GM12878 (cell line): ENCODE data around the gene C16orf82. TPM values are rescaled to one million over a fixed set of nuclear protein-coding genes. Genes with fewer than 3 reads are reported as not detected.

Source experiments
- ATAC-seq: fragments of 200-7000 bp; cut with Tn5 transposase; 3 replicates; pipeline ENCODE4 v1.9.1; 2020; ENCODE audit warnings: mild to moderate bottlenecking, moderate library complexity
- BruUV-seq: library from RNA; stranded (reverse); fragments of 400-500 nt; replicated peaks from 2 replicates; lab custom pipeline; 2021; lab: Mats Ljungman, UMichigan
- CTCF ChIA-PET: fragments of 300-600 bp; sonication (Branson Sonifier 250); formaldehyde crosslinking; extraction: SDS; loops from one replicate; lab custom pipeline; 2021; ENCODE audit warnings: inconsistent platforms; lab: Yijun Ruan, JAX
- POLR2A ChIA-PET: fragments of 350-600 bp; formaldehyde crosslinking; extraction: SDS; loops from one replicate; lab custom pipeline; 2021; ENCODE audit warnings: inconsistent platforms; lab: Charles Lee
- RAD21 ChIA-PET: fragments of 300-600 bp; sonication (Branson Sonifier 250); formaldehyde crosslinking; loops from one replicate; lab custom pipeline; 2023; ENCODE audit warnings: antibody characterized with exemption; ENCODE audit not compliant: unreplicated experiment; lab: Charles Lee
- SMC1A ChIA-PET: fragments of 300-600 bp; sonication (Branson Sonifier 250); formaldehyde crosslinking; loops from one replicate; lab custom pipeline; 2023; ENCODE audit not compliant: unreplicated experiment, uncharacterized antibody; lab: Charles Lee
- DNase-seq: peaks from one replicate; pipeline ENCODE4 v3.0.0-alpha.2; 2011; ENCODE audit warnings: low read depth, low spot score
- FAIRE-seq: peaks from 3 replicates; lab custom pipeline; 2011; peaks lifted over from hg19 to GRCh38; lab: Jason Lieb, UNC
- H2AFZ ChIP-seq: 2 replicates; pipeline ENCODE4 v1.6.0; 2011; ENCODE audit warnings: low read depth, low read length, control low read depth; ENCODE audit not compliant: control insufficient read depth
- H3K27ac ChIP-seq: 2 replicates; pipeline ENCODE4 v1.5.1; 2011; ENCODE audit warnings: control low read depth; ENCODE audit not compliant: control insufficient read depth, insufficient read depth
- H3K27me3 ChIP-seq, 2 experiments: replicated peaks in 1 of 2; 2 replicates each; pipeline versions ENCODE4 v1.6.0 to v1.6.1; 2011; ENCODE audit warnings: low read length in 1 of 2; ENCODE audit not compliant: control insufficient read depth in 2 of 2, insufficient read depth in 2 of 2
- H3K36me3 ChIP-seq, 2 experiments: 2 replicates each; pipeline ENCODE4 v1.5.1; 2011; ENCODE audit warnings: low read length in 1 of 2; ENCODE audit not compliant: control insufficient read depth in 2 of 2, insufficient read depth in 2 of 2
- H3K4me1 ChIP-seq: 2 replicates; pipeline ENCODE4 v1.6.1; 2011; ENCODE audit warnings: mild to moderate bottlenecking, low read length, moderate library complexity, mixed read lengths; ENCODE audit not compliant: control insufficient read depth, insufficient read depth
- H3K4me2 ChIP-seq: 2 replicates; pipeline ENCODE4 v1.6.0; 2011; ENCODE audit warnings: control low read depth; ENCODE audit not compliant: control insufficient read depth, insufficient read depth
- H3K4me3 ChIP-seq: fragments of 200-600 bp; sonication (generic); 2 replicates; pipeline ENCODE4 v1.5.1; 2016
- H3K79me2 ChIP-seq: 2 replicates; pipeline ENCODE4 v1.6.0; 2011; ENCODE audit warnings: low read length; ENCODE audit not compliant: control insufficient read depth, insufficient read depth
- H3K9ac ChIP-seq: 2 replicates; pipeline ENCODE4 v1.8.0; 2011; ENCODE audit warnings: low read length, control low read depth, mixed read lengths; ENCODE audit not compliant: control insufficient read depth, insufficient read depth
- H3K9me3 ChIP-seq: replicated peaks from 3 replicates; pipeline ENCODE4 v1.5.1; 2011; ENCODE audit warnings: mild to moderate bottlenecking, low read length; ENCODE audit not compliant: control insufficient read depth, insufficient read depth
- H4K20me1 ChIP-seq: 2 replicates; pipeline ENCODE4 v1.6.0; 2011; ENCODE audit not compliant: control insufficient read depth, insufficient read depth
- BRCA1 ChIP-seq: IDR thresholded peaks from 2 replicates; pipeline ENCODE4 v1.6.1; 2011; ENCODE audit warnings: low read depth, low read length, improper control_type of control experiment
- DPF2 ChIP-seq: fragments of 450-650 bp; IDR thresholded peaks from 2 replicates; pipeline ENCODE4 v1.6.1; 2017; ENCODE audit warnings: mild to moderate bottlenecking
- HDAC6 ChIP-seq: fragments of 200-600 bp; sonication (generic); IDR thresholded peaks from one replicate; pipeline ENCODE4 v1.8.0; 2017; ENCODE audit warnings: antibody characterized with exemption; ENCODE audit not compliant: unreplicated experiment
- KLF5 ChIP-seq: fragments of 450-650 bp; IDR thresholded peaks from 2 replicates; pipeline ENCODE4 v1.6.1; 2014; ENCODE audit warnings: mild to moderate bottlenecking; ENCODE audit not compliant: partially characterized antibody
- MEF2A ChIP-seq: IDR thresholded peaks from 2 replicates; pipeline ENCODE4 v1.6.1; 2011; ENCODE audit warnings: low read depth, mild to moderate bottlenecking, low read length, moderate library complexity; ENCODE audit not compliant: insufficient read depth
- MXI1 ChIP-seq: fragments of 150-350 bp; IDR thresholded peaks from 2 replicates; pipeline ENCODE4 v1.6.1; 2011; ENCODE audit warnings: low read depth, mild to moderate bottlenecking, inconsistent platforms, low read length, improper control_type of control experiment
- NFYA ChIP-seq: IDR thresholded peaks from 2 replicates; pipeline ENCODE4 v1.6.1; 2011; ENCODE audit warnings: low read depth, mild to moderate bottlenecking, low read length, improper control_type of control experiment, borderline replicate concordance
- NFYB ChIP-seq: IDR thresholded peaks from 2 replicates; pipeline ENCODE4 v1.6.1; 2011; ENCODE audit warnings: low read depth, mild to moderate bottlenecking, low read length, improper control_type of control experiment, moderate library complexity; ENCODE audit not compliant: insufficient read depth
- NR2C2 ChIP-seq: IDR thresholded peaks from 2 replicates; pipeline ENCODE4 v1.6.1; 2011; ENCODE audit warnings: borderline replicate concordance, low read depth; ENCODE audit not compliant: control insufficient read depth, insufficient read length
- RCOR1 ChIP-seq: conservative IDR thresholded peaks from 2 replicates; pipeline ENCODE4 v1.6.1; 2012; ENCODE audit warnings: low read depth, low read length, improper control_type of control experiment
- RUNX3 ChIP-seq: IDR thresholded peaks from 2 replicates; pipeline ENCODE4 v1.6.1; 2012; ENCODE audit warnings: low read length, inconsistent platforms
- SMC3 ChIP-seq: IDR thresholded peaks from 2 replicates; pipeline ENCODE4 v1.6.1; 2011; ENCODE audit warnings: low read length, improper control_type of control experiment, borderline replicate concordance
- WRNIP1 ChIP-seq: IDR thresholded peaks from 2 replicates; pipeline ENCODE4 v1.6.1; 2011; ENCODE audit warnings: low read depth, low read length, improper control_type of control experiment, borderline replicate concordance
- YBX1 ChIP-seq: fragments of 450-650 bp; IDR thresholded peaks from 2 replicates; pipeline ENCODE4 v1.6.1; 2016; ENCODE audit warnings: antibody characterized with exemption
- ZNF622 ChIP-seq: fragments of 450-650 bp; IDR thresholded peaks from 2 replicates; pipeline ENCODE4 v1.6.1; 2017; ENCODE audit warnings: mild to moderate bottlenecking, inconsistent platforms
- WGBS: methylation state at CpG from one replicate; pipeline ENCODE4 v1.1.6; 2016; ENCODE audit warnings: low lambda C conversion rate; ENCODE audit not compliant: insufficient replicate concordance, insufficient coverage; ENCODE audit errors: missing lambda C conversion rate; 5-methylcytosine and 5-hydroxymethylcytosine counted together
- in situ Hi-C: fragments of 300-500 bp; cut with MboI; formaldehyde crosslinking; loops from 9 replicates; pipeline ENCODE4 v1.14.3; 2018; ENCODE audit warnings: mixed read lengths
- intact Hi-C: fragments of 100-400 bp; cut with micrococcal nuclease; formaldehyde crosslinking; loops from one replicate; pipeline ENCODE4 v1.14.2; 2022; ENCODE audit not compliant: unreplicated experiment
- polyA plus RNA-seq, 11 experiments: library from polyadenylated mRNA; depleted of rRNA in 4 of 11; unstranded in 6 of 11; stranded (reverse) in 5 of 11; fragments of >200 nt; fragmentation: Nextera tagmentation in 4 of 11; fragmentation: Illumina TruSeq in 1 of 11; extraction: Ambion mirVana in 4 of 11; extraction: Trizol in 1 of 11; gene quantifications; 1 replicate in 1 of 11; 2 replicates in 10 of 11; pipeline versions ENCODE4 v1.2.1 to v1.2.3, GENCODE V29; 2011 to 2016; ENCODE audit warnings: inconsistent platforms in 2 of 11, missing spikeins in 2 of 11, low read depth in 1 of 11
- total RNA-seq, 4 experiments: library from RNA; depleted of rRNA in 3 of 4; stranded (reverse); fragments of >200 nt in 3 of 4; fragmentation: Illumina TruSeq in 1 of 4; extraction: Trizol in 1 of 4; gene quantifications; 2 replicates each; pipeline versions ENCODE4 v1.2.1 to v1.2.3, GENCODE V29; 2013 to 2021
- TF ChIP-seq, protein P1 (sequence below): fragments of 450-650 bp; IDR thresholded peaks from 2 replicates; pipeline ENCODE4 v1.6.1; 2017; ENCODE audit warnings: mild to moderate bottlenecking, moderate library complexity
- TF ChIP-seq, protein P2 (sequence below): fragments of 450-650 bp; IDR thresholded peaks from 2 replicates; pipeline ENCODE4 v1.6.1; 2014; ENCODE audit warnings: mild to moderate bottlenecking

Gene C16orf82
- total and polyA plus RNA-seq, 10 of the 15 experiments (the other 5 are each of a cell fraction or from before 2014, with no cell fraction given), result not detected

DNA sequence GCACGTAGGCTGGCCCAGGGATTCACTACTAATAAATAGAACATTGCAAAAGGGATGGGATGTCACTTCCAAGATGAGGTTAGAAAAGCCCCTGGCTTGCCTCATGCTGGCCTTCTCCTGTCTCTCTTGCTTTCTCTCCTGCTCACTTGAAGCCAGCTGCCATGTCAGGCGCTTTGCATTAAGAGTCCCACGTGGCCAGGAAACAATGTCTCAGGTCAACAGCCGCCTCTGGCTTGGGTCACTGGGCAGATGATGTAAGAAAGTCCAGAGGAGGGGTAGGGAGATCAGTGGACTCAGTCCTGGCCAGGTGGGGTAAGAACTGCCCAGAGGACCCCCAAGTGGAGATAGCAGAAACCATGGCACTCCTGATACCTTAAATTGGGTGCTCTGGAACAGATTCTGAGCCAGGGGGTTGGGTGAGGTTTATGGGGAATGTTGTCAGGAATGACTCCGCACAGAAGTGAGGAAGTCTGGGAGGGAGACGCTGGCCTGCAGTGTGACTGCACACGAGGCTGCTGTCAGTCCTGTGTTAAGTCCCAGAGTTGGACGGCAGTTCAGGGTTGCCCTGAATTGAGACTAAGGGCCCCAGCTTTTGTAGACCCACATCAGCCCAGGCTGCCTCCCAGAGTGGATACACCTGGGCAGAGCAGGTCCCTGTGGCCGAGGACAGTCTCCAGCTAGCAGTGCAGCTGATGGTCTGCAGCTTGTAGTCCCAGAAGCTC lies 17.7 kb downstream of the C16orf82 start:
- POLR2A ChIA-PET, result no interaction called here
- FAIRE-seq (no peak), ATAC-seq (no peak), DNase-seq (no peak)
- H3K9ac ChIP-seq, result no peak overlapping the region
- H3K27me3 ChIP-seq, result peaks cover 0 to 1% of the 10 kb centered on the region in 2 experiments; a peak in 1 of 4 replicates
- H2AFZ ChIP-seq, result no peak overlapping the region
- H3K4me2 ChIP-seq, result no peak overlapping the region
- 17% methylated on average over 9 of the region's 9 CpGs for WGBS
- H3K27ac ChIP-seq, result no peak overlapping the region
- CTCF ChIA-PET, result no interaction called here
- SMC1A ChIA-PET, result no interaction called here
- in situ Hi-C loops, result no loop called here
- RAD21 ChIA-PET, result no interaction called here
- no peaks in the 10 kb centered on the region for H3K4me1 ChIP-seq
- no peak overlapping the region for H3K4me3 ChIP-seq
- H4K20me1 ChIP-seq, result no peaks in the 10 kb centered on the region
- H3K9me3 ChIP-seq, result no peaks in the 10 kb centered on the region
- H3K36me3 ChIP-seq, result no peaks in the 10 kb centered on the region
- BruUV-seq, result no TSS peak
- intact Hi-C loops, result no loop called here
- no peaks in the 10 kb centered on the region for H3K79me2 ChIP-seq
- TF ChIP-seq HDAC6 (no peak), SMC3 (no peak), DPF2 (no peak), MXI1 (no peak), ZNF622 (no peak), KLF5 (no peak), RUNX3 (no peak), RCOR1 (no peak), WRNIP1 (no peak), YBX1 (no peak), BRCA1 (no peak), NFYB (no peak; the same call in 1 of the 2 replicates), MEF2A (no peak), NR2C2 (no peak), NFYA (no peak)
- TF ChIP-seq, protein P1, sequence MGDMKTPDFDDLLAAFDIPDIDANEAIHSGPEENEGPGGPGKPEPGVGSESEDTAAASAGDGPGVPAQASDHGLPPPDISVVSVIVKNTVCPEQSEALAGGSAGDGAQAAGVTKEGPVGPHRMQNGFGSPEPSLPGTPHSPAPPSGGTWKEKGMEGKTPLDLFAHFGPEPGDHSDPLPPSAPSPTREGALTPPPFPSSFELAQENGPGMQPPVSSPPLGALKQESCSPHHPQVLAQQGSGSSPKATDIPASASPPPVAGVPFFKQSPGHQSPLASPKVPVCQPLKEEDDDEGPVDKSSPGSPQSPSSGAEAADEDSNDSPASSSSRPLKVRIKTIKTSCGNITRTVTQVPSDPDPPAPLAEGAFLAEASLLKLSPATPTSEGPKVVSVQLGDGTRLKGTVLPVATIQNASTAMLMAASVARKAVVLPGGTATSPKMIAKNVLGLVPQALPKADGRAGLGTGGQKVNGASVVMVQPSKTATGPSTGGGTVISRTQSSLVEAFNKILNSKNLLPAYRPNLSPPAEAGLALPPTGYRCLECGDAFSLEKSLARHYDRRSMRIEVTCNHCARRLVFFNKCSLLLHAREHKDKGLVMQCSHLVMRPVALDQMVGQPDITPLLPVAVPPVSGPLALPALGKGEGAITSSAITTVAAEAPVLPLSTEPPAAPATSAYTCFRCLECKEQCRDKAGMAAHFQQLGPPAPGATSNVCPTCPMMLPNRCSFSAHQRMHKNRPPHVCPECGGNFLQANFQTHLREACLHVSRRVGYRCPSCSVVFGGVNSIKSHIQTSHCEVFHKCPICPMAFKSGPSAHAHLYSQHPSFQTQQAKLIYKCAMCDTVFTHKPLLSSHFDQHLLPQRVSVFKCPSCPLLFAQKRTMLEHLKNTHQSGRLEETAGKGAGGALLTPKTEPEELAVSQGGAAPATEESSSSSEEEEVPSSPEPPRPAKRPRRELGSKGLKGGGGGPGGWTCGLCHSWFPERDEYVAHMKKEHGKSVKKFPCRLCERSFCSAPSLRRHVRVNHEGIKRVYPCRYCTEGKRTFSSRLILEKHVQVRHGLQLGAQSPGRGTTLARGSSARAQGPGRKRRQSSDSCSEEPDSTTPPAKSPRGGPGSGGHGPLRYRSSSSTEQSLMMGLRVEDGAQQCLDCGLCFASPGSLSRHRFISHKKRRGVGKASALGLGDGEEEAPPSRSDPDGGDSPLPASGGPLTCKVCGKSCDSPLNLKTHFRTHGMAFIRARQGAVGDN, result no peak
- TF ChIP-seq, protein P2, sequence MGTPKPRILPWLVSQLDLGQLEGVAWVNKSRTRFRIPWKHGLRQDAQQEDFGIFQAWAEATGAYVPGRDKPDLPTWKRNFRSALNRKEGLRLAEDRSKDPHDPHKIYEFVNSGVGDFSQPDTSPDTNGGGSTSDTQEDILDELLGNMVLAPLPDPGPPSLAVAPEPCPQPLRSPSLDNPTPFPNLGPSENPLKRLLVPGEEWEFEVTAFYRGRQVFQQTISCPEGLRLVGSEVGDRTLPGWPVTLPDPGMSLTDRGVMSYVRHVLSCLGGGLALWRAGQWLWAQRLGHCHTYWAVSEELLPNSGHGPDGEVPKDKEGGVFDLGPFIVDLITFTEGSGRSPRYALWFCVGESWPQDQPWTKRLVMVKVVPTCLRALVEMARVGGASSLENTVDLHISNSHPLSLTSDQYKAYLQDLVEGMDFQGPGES, result no peak
